ENCODE results near the gene TBX15.
A peak's percentile ranks its signal among the peaks of the same experiment; 100 is the strongest.

Gene TBX15

DNA sequence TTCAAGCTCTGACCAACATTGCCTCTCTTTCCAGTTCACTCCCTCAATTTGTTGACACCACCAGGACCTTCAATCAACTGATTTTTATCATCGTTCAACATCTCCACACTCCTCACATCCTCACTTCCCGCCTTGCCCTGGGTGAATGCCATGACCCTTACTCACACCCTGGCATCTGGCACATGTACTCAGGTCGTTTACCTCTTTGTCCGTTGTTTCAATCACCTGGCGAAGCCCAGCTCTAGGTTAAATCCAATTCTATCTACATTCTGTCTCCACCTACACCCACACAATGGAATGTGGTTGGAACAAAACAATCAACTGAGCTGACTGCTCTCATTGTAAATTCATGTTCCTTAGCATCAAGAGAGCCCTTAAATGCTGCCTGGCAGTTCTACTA is 24.2 kb upstream of the TBX15 start:
- H3K4me3 ChIP-seq (ENCODE audit: low read depth, low read length): no peak overlapping the region
- no peak for DNase-seq (ENCODE audit: low read depth)
- TF ChIP-seq, protein P1, sequence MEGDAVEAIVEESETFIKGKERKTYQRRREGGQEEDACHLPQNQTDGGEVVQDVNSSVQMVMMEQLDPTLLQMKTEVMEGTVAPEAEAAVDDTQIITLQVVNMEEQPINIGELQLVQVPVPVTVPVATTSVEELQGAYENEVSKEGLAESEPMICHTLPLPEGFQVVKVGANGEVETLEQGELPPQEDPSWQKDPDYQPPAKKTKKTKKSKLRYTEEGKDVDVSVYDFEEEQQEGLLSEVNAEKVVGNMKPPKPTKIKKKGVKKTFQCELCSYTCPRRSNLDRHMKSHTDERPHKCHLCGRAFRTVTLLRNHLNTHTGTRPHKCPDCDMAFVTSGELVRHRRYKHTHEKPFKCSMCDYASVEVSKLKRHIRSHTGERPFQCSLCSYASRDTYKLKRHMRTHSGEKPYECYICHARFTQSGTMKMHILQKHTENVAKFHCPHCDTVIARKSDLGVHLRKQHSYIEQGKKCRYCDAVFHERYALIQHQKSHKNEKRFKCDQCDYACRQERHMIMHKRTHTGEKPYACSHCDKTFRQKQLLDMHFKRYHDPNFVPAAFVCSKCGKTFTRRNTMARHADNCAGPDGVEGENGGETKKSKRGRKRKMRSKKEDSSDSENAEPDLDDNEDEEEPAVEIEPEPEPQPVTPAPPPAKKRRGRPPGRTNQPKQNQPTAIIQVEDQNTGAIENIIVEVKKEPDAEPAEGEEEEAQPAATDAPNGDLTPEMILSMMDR (IDR thresholded peaks at IDR 0.05; ENCODE audit: insufficient read depth, low read depth, low read length, missing control alignments): no peak

DNA sequence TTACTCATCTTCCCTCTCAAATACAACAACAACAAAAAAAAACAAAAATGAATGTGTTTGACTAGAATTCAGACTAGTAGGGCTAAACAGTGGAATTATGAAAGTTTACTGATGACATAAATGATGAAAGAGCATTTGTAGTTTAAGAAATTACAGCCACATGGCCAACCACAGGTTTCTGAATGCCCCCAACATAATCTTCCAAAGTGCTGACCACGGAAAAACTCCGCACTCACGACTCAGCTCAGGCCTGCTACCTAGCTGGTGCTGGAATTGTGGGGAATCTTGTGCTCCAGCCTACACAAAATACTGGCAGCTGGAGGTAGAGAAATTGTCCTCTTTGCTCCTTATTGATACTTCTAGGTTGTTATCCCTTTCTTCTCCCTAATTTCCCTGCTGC is 23.6 kb upstream of the TBX15 start:
- TF ChIP-seq, protein P1 (IDR thresholded peaks at IDR 0.05; ENCODE audit: insufficient read depth, low read depth, low read length, missing control alignments): no peak
- no peak overlapping the region for H3K4me3 ChIP-seq (ENCODE audit: low read depth, low read length)
- DNase-seq (ENCODE audit: low read depth): no peak

DNA sequence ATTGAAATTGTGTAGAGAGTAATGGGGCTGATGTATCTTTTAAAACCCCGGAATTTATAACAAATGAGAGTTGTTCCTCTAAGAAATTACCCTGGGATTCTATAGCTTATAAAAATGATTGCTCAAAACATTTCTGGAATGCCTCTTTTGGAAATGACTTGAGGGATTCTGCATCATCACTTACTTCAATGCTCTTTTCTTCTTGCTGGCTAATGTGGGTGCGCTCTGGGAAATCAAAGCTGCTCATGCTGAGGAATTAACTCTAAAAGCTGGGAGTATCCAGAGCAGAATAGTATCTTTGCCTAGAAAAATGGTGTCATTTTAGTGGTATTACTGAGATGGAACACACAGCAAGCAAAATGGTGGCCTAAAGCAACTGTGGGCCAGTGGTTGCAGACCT is 23.0 kb upstream of the TBX15 start:
- no peak for DNase-seq (ENCODE audit: low read depth)
- TF ChIP-seq, protein P1 (IDR thresholded peaks at IDR 0.05; ENCODE audit: insufficient read depth, low read depth, low read length, missing control alignments): no peak
- no peak overlapping the region for H3K4me3 ChIP-seq (ENCODE audit: low read depth, low read length)

DNA sequence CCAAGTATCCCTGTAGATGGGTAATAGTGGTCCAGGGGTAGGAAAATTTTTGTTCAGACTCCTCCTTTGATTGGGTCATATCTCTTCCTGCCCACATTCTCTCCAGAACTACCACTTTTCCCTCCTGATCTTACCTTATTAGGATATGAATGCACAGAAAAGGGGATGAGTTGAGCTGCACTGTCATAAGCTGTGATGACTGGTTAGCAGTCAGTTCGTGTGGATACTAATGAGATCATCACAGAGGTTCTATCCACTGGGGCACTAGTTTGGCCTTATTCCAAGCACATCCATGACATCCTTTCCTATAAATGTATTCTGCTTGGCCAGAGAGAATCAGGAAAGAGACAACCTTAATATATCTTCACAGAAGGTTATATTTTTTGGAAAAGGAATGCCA is 22.1 kb upstream of the TBX15 start:
- no peak for DNase-seq (ENCODE audit: low read depth)
- TF ChIP-seq, protein P1 (IDR thresholded peaks at IDR 0.05; ENCODE audit: insufficient read depth, low read depth, low read length, missing control alignments): no peak
- no peak overlapping the region for H3K4me3 ChIP-seq (ENCODE audit: low read depth, low read length)

DNA sequence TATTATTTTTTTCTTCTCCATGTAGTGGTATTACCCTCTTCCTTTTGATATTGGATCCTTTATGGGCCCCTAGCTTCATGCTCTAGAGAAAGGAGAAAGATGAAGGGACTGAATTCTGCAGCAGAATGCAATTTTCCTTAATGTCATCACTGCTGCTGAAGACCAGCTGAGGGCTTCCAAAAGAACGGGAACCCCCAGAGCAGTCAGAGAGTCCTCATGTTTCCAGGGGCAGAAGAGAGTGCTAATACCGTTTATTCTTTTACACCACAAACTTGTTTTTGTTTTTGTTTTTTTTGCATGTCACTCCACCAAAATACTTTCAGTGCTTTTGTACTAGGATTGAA is 21.1 kb upstream of the TBX15 start:
- no peak for DNase-seq (ENCODE audit: low read depth)
- no peak overlapping the region for H3K4me3 ChIP-seq (ENCODE audit: low read depth, low read length)

DNA sequence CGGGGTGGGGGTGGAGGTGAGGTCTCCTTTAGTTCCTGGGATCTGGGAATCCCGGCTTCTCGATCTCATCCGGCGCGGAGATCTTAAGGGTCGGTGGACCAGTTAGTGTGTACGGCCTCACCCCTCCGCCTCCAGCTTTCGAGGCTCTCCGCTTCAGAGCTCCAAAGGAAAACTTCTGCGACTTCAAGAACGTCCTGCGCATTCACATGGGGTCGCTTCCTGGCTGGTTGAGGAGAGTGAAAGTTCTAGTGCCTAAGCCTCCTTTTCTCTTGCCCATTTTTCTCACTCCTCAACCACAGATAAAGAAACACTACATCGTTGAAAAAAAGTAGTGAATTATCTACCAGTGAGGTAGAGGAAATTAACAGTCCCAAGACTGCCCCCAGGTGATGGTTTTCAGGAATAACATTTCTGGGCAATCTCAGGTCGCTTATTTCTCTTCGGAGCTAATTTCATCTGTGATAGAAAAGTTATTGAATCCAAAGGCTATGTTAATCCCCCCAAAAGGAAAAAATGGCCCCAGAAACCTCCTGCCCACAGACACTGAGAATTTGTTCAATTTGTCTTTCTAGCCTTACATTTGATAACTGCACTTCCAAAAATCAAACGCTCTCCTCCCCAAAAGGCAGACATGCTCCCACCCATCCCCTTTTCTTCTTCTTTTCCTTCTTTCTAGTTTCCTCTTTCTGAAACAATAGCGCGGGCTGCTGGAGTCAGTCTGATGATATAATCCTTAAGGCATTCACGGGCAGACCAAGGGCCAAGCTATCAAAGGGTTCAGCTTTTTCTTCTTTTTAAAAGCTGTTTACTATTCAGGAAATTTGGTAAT is 20.6 kb upstream of the TBX15 start:
- TF ChIP-seq, protein P1 (IDR thresholded peaks at IDR 0.05; ENCODE audit: insufficient read depth, low read depth, low read length, missing control alignments): peak; percentile 40
- H3K4me3 ChIP-seq (ENCODE audit: low read depth, low read length): no peak overlapping the region
- peak; percentile 53 for DNase-seq (ENCODE audit: low read depth)

More for the DNA sequence above, 21.1 kb upstream of the TBX15 start:
- TF ChIP-seq, protein P1 (IDR thresholded peaks at IDR 0.05; ENCODE audit: insufficient read depth, low read depth, low read length, missing control alignments): no peak
